Measurements from ENCODE around the gene RAB40C. TPM values are rescaled to one million over a fixed set of nuclear protein-coding genes. Genes with fewer than 3 reads are reported as not detected.

The RAB40C gene, protein sequence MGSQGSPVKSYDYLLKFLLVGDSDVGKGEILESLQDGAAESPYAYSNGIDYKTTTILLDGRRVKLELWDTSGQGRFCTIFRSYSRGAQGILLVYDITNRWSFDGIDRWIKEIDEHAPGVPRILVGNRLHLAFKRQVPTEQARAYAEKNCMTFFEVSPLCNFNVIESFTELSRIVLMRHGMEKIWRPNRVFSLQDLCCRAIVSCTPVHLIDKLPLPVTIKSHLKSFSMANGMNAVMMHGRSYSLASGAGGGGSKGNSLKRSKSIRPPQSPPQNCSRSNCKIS
- total RNA-seq (2014; rRNA removed; shearing (Covaris generic); ENCODE audit: low replicate concordance), result 12.4 and 20.8 TPM in 2 replicates

DNA sequence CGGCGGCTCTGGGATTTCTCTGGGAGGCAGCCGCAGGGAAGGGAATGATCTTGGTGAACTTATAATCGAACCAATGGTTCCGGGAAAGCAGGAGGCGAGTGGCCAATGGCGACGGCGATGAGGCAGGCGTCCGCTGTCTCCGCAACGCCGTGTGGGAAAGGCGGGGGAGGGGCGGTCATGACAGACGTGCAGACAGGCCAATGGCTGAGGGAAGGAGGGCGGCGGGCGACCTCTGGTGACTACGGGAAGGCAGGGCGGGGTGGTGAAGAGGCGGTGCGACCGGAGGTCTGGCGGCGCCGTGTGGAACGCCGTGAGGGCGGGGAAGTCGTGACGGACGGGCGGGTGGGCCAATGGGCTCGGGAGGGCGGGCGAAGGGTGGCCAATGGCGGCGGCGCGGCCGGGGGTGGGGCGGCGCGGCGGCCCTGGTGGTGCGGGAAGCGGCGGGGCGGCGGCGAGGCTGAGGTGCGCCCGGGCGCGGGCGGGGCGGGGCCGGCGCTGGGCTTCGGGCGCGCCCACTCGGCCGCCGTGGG is at the start of gene RAB40C:
Gene RAB40C, plus strand, starts transcription at position 409 of the 530 bp plus-strand sequence. CDS start 226 bp downstream, outside the sequence.
- Histone ChIP-seq H3K36me3 (peaks cover 10% of the 10 kb centered on the region), H3K4me3 (peak within 1 kb of the TSS; percentile 99), H3K27me3 (no peaks in the 10 kb centered on the region), H3K9me3 (no peaks in the 10 kb centered on the region)
- peak; percentile 99 for DNase-seq

DNA sequence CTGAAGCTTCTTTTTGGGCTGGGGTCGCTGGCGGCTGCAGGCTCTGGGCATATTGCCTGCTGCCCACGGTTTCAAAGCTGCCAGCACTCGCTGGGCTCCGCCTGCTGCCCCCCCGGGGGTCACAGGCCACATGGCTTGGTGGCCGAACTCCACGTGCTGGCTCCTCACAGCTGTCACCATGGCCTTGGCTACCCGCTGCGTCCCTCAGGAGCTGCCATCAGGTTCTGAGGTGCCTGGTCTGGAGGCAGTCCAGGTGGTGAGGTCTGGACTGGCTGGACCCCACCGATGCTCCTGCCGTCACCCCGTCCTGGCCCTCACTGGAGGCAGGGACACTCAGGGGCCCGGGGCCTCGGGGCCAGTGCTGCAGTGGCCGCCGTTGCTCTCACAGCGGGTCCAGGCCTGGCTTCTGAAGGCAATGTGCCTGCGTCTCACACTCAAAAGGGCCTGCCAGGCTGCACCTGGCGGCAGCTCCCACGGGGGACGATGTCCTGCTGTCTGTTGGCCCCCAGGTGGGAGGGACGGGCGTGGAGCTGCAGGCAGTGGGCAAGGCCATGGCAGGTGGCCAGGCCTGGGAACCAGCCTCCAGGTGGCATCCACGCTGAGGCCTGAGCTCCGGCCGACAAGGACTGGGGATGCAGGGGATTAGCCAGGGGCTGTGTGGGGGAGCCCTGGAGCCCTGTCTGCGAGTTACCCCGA is 49.1 kb upstream of the RAB40C start:
- Histone ChIP-seq H3K36me3 (peaks cover 53% of the 10 kb centered on the region), H3K4me3 (no peak overlapping the region), H3K9me3 (no peaks in the 10 kb centered on the region), H3K27me3 (no peaks in the 10 kb centered on the region)
- DNase-seq, result no peak

DNA sequence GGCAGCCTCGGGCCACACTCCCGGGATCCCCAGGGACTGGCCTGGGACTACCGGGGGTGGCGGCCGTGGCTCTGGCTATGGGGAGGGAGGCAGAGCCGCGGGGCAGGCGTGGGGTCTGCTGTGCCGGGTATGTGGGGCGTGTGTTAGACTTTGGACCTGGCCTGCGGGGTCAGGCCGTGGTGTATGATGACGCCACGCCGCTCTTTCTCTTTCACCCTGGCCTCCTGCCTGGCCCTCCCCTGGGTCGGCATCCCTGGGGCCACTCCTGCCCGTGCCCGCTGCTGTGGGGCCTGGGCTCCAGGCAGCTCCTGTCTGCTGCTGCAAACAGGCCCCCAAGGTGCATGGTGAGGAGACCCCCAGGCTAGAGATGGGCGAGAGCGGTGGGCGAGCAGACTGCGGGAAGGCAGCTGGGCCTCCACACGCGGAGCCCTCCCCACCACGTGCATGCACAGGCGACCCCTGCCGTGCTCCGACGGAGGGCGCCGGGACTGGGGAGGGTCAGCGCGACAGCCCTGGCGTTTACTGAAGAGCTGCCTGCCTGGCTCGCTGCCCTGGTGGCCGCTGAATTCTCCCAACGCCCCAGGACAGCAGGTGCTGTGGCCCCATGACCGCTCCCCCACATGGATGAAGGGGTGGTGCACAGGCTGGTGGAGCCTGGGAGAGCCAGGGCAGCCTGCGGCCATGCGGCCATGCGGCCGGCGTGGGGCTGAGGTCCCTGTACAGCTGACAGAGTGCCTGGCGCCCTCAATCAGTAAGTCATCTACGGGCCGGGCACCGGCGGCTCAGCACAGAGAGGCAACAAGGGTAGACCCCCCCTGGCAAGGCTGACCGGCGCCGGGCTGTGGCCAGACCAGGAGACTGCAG is 46.3 kb upstream of the RAB40C start:
- H3K36me3 ChIP-seq, result peaks cover 47% of the 10 kb centered on the region
- H3K27me3 ChIP-seq, result no peaks in the 10 kb centered on the region
- H3K4me3 ChIP-seq, result no peak overlapping the region
- H3K9me3 ChIP-seq, result no peaks in the 10 kb centered on the region
- DNase-seq, result no peak

DNA sequence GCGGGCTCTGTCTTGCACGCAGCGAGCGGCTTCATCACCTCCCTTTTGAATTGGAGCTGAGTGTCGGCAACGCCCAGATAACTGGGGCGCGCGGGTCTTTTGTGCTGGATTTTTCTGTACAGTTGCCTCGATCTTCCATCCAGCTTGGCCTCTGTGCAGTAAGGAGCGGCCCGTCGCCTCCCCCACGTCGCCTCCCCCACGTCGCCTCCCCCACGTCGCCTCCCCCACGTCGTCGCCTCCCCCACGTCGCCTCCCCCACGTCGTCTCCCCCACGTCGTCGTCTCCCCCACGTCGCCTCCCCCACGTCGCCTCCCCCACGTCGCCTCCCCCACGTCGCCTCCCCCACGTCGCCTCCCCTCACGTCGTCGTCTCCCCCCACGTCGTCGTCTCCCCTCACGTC is 45.3 kb upstream of the RAB40C start:
- no peak for DNase-seq
- no peak overlapping the region for H3K4me3 ChIP-seq
- H3K9me3 ChIP-seq, result no peaks in the 10 kb centered on the region
- H3K27me3 ChIP-seq, result no peaks in the 10 kb centered on the region
- peaks cover 45% of the 10 kb centered on the region for H3K36me3 ChIP-seq

DNA sequence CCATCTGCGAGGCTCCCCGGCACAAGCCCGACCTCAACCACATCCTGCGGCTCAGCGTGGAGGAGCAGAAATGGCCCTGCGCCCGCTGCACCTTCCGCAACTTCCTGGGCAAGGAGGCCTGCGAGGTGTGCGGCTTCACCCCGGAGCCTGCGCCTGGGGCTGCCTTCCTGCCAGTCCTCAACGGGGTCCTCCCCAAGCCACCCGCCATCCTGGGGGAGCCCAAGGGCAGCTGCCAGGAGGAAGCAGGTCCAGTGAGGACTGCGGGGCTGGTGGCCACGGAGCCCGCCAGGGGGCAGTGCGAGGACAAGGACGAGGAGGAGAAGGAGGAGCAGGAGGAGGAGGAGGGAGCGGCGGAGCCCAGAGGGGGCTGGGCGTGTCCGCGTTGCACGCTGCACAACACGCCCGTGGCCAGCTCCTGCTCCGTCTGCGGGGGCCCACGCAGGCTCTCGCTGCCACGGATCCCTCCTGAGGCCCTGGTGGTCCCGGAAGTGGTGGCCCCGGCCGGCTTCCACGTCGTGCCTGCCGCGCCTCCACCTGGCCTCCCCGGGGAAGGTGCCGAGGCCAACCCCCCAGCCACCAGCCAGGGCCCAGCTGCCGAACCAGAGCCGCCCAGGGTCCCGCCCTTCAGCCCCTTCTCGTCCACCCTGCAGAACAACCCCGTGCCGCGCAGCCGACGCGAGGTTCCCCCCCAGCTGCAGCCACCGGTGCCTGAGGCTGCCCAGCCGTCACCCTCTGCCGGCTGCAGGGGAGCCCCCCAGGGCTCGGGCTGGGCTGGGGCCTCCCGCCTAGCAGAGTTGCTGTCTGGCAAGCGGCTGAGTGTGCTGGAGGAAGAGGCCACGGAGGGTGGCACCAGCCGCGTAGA is 42.7 kb upstream of the RAB40C start:
- Histone ChIP-seq H3K9me3 (no peaks in the 10 kb centered on the region), H3K4me3 (no peak overlapping the region), H3K36me3 (peaks cover 38% of the 10 kb centered on the region), H3K27me3 (no peaks in the 10 kb centered on the region)
- no peak for DNase-seq

DNA sequence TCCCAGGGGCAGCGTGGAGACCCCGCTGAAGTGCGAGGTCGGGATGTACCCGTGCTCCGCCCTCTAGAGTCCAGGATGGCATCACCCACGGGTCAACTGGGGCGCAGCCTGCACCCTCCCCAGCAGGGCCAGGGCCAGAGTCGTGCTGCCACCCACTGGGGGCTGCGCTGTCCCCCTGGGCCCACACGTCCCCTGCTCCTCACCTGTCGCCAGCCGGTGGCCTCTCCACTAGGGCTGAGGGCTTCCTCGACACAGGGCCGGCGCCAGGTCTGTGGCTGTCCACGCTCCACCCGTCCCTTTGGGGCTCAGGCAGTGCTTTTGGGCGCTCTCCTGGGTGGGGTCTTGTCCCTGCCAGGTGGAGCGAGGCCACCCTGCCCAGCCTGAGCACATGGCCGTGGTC is 41.3 kb upstream of the RAB40C start:
- H3K9me3 ChIP-seq, result no peaks in the 10 kb centered on the region
- no peaks in the 10 kb centered on the region for H3K27me3 ChIP-seq
- H3K4me3 ChIP-seq, result no peak overlapping the region
- peaks cover 39% of the 10 kb centered on the region for H3K36me3 ChIP-seq
- DNase-seq, result no peak

DNA sequence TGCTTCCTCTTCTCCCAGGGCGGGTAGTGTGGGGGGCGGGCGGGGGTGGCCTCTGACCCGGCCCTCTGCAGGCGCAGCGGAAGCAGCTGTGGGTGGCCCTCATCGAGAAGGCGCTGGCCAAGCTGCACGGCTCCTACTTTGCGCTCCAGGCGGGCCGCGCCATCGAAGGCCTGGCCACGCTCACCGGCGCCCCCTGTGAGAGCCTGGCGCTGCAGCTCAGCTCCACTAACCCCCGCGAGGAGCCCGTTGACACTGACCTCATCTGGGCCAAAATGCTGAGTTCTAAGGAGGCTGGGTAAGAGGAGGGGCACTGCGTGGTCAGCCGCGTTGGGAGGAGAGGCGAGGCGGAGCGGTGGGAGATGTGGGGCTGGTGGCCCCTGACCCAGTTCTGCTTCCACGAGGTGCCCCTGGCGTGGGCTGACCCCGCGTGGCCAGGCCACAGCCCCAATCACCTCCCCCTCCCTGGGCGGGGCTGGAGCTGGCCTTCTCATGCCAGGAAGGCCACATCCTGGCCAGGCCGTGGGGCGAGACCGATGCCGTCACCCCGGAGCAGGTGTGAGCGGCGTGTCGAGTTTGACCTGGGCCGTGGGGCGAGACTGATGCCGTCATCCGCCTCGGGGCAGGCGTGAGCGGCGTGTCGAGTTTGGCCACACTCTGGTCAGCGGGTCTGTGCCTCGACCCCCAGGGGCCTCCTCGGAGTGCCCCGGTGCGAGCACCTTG is 40.2 kb upstream of the RAB40C start:
- DNase-seq, result no peak
- Histone ChIP-seq H3K36me3 (peaks cover 42% of the 10 kb centered on the region), H3K9me3 (no peaks in the 10 kb centered on the region)

DNA sequence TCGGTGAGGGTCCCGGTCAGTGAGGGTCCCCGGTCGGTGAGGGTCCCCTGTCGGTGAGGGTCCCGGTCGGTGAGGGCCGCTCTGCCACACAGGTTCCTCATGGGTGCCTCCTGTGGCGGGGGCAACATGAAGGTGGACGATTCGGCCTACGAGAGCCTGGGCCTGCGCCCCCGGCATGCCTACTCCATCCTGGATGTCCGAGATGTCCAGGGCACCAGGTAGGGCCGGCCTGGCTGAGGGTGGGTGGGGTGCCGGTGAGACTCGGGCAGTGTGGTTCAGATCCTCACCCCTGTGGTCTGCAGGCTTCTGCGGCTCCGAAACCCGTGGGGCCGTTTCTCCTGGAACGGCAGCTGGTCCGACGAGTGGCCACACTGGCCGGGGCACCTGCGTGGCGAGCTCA is 38.7 kb upstream of the RAB40C start:
- Histone ChIP-seq H3K9me3 (no peaks in the 10 kb centered on the region), H3K36me3 (peaks cover 42% of the 10 kb centered on the region), H3K4me3 (no peak overlapping the region), H3K27me3 (no peaks in the 10 kb centered on the region)
- no peak for DNase-seq

More for the DNA sequence above, 40.2 kb upstream of the RAB40C start:
- Histone ChIP-seq H3K27me3 (no peaks in the 10 kb centered on the region), H3K4me3 (no peak overlapping the region)

DNA sequence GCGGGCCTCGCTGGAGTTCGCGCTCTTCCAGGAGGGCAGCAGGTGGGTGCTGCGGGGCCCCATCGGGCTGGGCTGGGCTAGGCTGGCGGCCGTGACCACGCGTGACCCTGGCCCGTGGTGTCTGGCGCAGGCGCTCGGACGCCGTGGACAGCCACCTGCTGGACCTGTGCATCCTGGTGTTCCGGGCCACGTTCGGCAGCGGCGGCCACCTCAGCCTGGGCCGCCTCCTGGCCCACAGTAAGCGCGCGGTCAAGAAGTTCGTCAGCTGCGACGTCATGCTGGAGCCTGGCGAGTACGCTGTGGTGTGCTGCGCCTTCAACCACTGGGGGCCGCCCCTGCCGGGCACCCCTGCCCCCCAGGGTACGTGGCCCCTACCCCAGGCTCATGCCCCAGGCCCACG is 37.7 kb upstream of the RAB40C start:
- DNase-seq, result no peak
- no peaks in the 10 kb centered on the region for H3K9me3 ChIP-seq
- H3K36me3 ChIP-seq, result peaks cover 39% of the 10 kb centered on the region
- H3K4me3 ChIP-seq, result no peak overlapping the region
- no peaks in the 10 kb centered on the region for H3K27me3 ChIP-seq

DNA sequence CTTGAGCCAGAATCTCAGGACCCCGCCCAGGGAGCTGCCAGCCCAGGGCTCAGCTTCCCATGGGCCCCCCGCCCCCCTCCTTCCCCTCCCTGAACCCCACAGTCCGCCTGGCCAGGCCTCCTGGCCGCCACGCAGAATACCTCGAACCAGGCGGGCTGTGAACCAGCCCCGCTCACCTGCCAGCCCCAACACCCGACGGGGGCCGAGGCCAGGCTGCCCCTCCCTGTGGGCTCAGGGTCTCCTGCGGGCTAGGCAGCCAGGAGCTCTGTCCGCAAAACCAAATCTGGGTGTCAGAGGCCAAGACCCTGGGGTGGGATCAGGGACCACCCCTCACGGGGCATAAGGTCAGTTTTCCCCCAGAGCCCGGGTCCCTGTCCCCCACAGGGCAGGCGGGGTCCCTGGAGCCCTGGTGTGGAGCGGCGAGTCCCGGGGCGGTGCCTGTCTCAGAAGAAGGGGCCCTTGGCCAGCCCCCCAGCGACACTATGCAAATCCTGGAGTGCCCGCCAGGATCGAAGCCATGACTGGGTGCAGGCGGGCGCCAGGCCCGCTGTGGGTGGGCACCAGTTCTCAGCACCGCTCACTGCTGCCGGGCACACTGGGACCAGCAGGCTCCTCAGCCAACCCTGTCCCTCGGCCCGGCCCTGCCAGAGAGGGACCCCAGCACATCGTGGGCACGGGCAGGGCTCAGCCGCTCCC is 36.1 kb upstream of the RAB40C start:
- Histone ChIP-seq H3K9me3 (no peaks in the 10 kb centered on the region), H3K4me3 (no peak overlapping the region), H3K36me3 (peaks cover 25% of the 10 kb centered on the region), H3K27me3 (no peaks in the 10 kb centered on the region; the same call in 1 of the 2 replicates)
- no peak for DNase-seq

DNA sequence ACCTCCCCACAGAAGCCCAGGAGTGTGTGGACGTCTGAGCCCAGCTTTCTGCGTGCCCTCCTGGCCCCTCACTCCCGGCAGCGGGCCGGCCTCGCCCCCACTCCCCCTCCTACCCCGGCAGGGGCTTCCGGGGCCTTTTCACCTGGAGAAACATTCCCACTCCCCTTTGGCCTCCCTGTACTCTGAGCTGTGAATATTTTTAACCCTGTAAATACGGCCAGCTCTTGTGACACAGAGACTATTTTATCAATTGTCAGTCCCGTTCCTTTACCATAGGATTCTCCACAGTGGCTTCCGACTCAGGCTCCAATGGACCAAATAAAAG is 35.6 kb upstream of the RAB40C start:
- Histone ChIP-seq H3K9me3 (no peaks in the 10 kb centered on the region), H3K36me3 (peaks cover 24% of the 10 kb centered on the region), H3K27me3 (peaks cover under 1% of the 10 kb centered on the region; the same call in 1 of the 2 replicates), H3K4me3 (no peak overlapping the region)
- DNase-seq, result no peak

DNA sequence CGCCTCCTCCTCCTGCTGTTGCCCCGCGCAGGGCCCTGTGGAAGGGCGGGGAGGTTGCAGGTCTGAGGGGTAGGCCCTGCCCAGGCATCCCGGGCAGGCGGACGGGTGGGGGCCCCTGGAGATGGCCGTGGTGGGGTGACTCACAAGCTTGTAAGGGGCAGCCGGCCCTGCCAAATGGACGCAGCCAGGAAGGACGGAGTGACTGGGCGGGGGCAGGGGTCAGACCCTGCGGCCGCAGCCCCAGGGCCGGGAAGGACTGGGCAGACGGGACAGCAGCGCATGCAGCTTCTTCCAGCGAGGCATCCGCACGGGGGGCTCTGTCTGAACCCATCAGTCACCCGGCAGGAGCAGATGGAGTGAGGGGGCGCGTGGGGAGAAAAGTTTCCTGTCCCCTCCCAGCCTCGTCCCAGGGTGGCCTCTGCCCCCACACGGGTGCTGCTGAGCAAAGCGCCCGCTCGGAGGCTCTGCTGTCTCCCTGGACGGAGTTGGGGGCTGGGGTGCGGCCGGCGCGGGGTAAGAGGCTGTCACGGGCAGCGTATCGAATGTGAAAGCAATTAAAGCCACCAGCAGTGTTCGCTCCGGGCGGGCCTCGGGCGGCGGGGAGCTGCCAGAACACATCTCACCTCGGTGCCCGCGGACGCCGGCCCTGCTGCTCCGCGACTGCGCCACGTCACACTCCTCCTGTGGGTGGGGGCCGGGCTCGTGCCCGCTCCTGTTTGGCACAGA is 35.1 kb upstream of the RAB40C start:
- Histone ChIP-seq H3K27me3 (peaks cover 6% of the 10 kb centered on the region), H3K9me3 (no peaks in the 10 kb centered on the region), H3K4me3 (no peak overlapping the region), H3K36me3 (peaks cover 19% of the 10 kb centered on the region)
- DNase-seq, result peak; percentile 40

DNA sequence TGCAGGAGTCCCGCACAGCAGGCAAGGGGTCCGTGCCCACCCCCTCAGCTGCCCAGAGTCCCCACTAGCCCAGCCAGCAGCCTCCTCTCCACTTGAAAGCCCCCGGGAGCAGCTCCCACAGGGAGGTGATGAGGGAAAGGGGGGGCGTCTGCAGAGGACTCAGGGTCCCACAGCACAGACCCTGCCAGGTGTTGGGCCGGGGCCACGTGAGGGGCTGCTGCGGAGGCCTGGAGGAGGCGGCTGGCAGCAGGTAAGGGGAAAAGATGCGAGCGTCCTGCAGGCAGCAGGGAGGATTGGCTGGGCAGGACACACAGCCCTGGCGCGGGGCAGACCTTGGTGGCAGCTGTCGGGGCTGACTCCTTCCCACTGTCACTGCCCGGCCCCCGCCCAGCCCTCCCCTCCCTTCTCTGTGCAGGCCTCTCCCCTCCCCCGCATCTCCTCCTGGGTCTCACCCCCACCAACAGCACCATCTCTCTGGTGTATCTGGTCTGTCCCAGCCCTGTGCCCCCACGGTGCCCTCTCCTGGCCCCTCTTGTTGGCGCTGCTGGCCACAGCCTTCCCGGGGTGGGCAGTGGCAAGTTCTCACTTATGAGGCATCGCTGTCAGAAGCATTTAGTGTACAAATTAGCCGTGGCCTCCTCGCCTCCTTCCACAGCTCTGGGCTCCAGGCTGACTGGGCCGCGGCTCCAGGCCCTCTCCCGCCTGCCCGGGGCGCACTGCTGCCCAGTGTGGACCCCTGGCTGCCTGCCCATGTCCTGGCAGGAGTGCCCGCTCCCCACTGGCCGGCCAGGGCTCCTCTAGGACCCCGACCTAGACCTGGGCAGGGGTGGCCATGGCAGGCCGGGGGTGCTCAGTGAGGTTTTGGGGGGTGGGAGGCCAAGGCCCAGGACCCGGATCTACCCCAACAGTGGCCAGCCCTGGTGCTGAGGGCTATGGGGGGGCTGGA is 34.1 kb upstream of the RAB40C start:
- no peak overlapping the region for H3K4me3 ChIP-seq
- peaks cover 7% of the 10 kb centered on the region for H3K27me3 ChIP-seq
- H3K9me3 ChIP-seq, result no peaks in the 10 kb centered on the region
- DNase-seq, result no peak
- H3K36me3 ChIP-seq, result peaks cover 17% of the 10 kb centered on the region

Data from MG63 (cell line).